Right lobe of liver (tissue), 4 donors: Measurements from ENCODE around the gene WDR83.

Experiments
- POLR2A ChIP-seq: fragments of 450-650 bp; IDR thresholded peaks from one replicate; pipeline ENCODE4 v1.6.1; 2017; ENCODE audit warnings: antibody characterized with exemption, mild to moderate bottlenecking
- TF ChIP-seq, protein P1 (sequence below), 4 donors: fragments of 200-600 bp in 3 of 4; fragments of 450-650 bp in 1 of 4; IDR thresholded peaks; one replicate each; pipeline versions ENCODE4 v1.5.1 to v1.8.0; 2016 to 2022; ENCODE audit warnings: antibody characterized with exemption in 4 of 4, mild to moderate bottlenecking in 2 of 4
- donor health status: DM: no; HTN: no; CAD: no.
- donor health status: DM: no; HTN: no; CAD: no.
- donor health status: DM: no; HTN: yes; CAD: no.

DNA sequence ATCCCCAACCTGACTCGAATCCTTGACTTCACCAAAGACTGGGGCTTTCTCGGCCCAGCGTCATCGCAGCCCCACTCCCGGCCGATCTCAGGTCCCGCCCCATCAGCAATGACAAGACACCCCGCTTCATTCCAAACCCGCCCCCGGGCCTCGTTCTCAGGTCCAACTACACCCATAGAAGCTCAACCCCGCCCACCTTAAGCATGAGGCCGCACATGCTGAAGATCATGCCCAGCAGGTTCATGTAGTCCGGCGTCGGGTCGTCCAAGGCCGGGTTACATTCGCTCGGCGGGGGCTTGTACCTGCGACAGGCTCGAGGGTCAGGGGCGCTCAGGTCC, 2.3 kb downstream of the WDR83 start:
- TF ChIP-seq, protein P1, sequence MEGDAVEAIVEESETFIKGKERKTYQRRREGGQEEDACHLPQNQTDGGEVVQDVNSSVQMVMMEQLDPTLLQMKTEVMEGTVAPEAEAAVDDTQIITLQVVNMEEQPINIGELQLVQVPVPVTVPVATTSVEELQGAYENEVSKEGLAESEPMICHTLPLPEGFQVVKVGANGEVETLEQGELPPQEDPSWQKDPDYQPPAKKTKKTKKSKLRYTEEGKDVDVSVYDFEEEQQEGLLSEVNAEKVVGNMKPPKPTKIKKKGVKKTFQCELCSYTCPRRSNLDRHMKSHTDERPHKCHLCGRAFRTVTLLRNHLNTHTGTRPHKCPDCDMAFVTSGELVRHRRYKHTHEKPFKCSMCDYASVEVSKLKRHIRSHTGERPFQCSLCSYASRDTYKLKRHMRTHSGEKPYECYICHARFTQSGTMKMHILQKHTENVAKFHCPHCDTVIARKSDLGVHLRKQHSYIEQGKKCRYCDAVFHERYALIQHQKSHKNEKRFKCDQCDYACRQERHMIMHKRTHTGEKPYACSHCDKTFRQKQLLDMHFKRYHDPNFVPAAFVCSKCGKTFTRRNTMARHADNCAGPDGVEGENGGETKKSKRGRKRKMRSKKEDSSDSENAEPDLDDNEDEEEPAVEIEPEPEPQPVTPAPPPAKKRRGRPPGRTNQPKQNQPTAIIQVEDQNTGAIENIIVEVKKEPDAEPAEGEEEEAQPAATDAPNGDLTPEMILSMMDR (IDR thresholded peaks at IDR 0.05) = no peak
- peak; percentile 16 for TF ChIP-seq POLR2A
